SK-N-MC (cell line): ENCODE data around the gene GALNT13.

Source experiments
- EZH2 ChIP-seq: fragments of 200-600 bp; sonication (generic); IDR thresholded peaks from one replicate; pipeline ENCODE4 v1.6.1; 2017; ENCODE audit warnings: antibody characterized with exemption
- FOXP2 ChIP-seq: optimal IDR thresholded peaks from 2 replicates; pipeline ENCODE3; 2011; ENCODE audit warnings: mild to moderate bottlenecking, moderate library complexity; ENCODE audit not compliant: insufficient read depth; ENCODE audit errors: extremely low read length, control extremely low read depth
- POLR2AphosphoS5 ChIP-seq: IDR thresholded peaks from 2 replicates; pipeline ENCODE4 v1.6.1; 2012; ENCODE audit warnings: mild to moderate bottlenecking, low read depth, low read length, borderline replicate concordance

DNA sequence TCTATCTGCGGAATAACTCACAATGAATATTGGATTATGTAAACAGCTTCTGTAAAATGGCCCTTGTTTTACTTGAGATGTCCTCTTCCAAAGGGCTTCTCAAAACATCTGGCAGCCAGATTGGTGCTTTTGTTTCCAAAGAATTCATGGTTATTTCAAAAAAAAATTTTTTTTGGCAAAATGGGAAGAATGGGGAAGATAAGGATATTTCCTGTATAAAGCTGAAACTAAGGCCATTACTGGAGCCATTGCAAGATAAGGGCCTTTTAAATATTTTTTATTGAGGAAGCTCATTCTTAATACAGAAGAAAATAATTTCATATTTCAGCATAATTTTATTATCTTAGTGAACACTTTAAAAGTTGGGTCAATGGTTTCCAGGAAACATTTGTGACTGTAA is 259.1 kb downstream of the GALNT13 start:
- no peak for TF ChIP-seq EZH2
- TF ChIP-seq POLR2AphosphoS5: peak; percentile 37; the same call in 1 of the 2 replicates
- TF ChIP-seq FOXP2: no peak
